Suprapubic skin (tissue), 4 donors: ENCODE measurements around the gene MAEA. TPM values are rescaled to one million over a fixed set of nuclear protein-coding genes. Genes with fewer than 3 reads are reported as not detected.

Source experiments
- DNase-seq, 2 donors: peaks; one replicate each; pipeline ENCODE4 v3.0.0-alpha.2; 2019; ENCODE audit warnings: low spot score in 2 of 2
- H3K27ac ChIP-seq: fragments of 200-600 bp; sonication (generic); one replicate; pipeline ENCODE4 v1.5.1; 2019
- H3K27me3 ChIP-seq: fragments of 200-600 bp; sonication (generic); one replicate; pipeline ENCODE4 v1.5.1; 2019
- H3K36me3 ChIP-seq: fragments of 200-600 bp; sonication (generic); one replicate; pipeline ENCODE4 v1.5.1; 2019
- H3K4me1 ChIP-seq: fragments of 200-600 bp; sonication (generic); one replicate; pipeline ENCODE4 v1.5.1; 2019
- H3K4me3 ChIP-seq: fragments of 200-600 bp; sonication (generic); one replicate; pipeline ENCODE4 v1.5.1; 2019; ENCODE audit warnings: mild to moderate bottlenecking
- H3K9me3 ChIP-seq: fragments of 200-600 bp; sonication (generic); one replicate; pipeline ENCODE4 v1.5.1; 2019
- CTCF ChIP-seq, 2 donors: fragments of 200-600 bp in 1 of 2; fragments of 450-650 bp in 1 of 2; sonication (generic) in 1 of 2; IDR thresholded peaks; one replicate each; pipeline ENCODE4 v1.5.1; 2016 to 2019; ENCODE audit warnings: antibody characterized with exemption in 2 of 2, mild to moderate bottlenecking in 1 of 2, moderate library complexity in 1 of 2
- EP300 ChIP-seq: sonication (generic); formaldehyde crosslinking; IDR thresholded peaks from one replicate; pipeline ENCODE4 v1.6.1; 2017; ENCODE audit warnings: antibody characterized with exemption
- POLR2A ChIP-seq, 2 donors: fragments of 450-650 bp; IDR thresholded peaks; one replicate each; pipeline ENCODE4 v1.6.1; 2017; ENCODE audit warnings: antibody characterized with exemption in 2 of 2, mild to moderate bottlenecking in 2 of 2, moderate library complexity in 2 of 2
- POLR2AphosphoS5 ChIP-seq, 3 donors: sonication (generic); formaldehyde crosslinking; IDR thresholded peaks; one replicate each; pipeline ENCODE4 v1.6.1; 2017; ENCODE audit warnings: antibody characterized with exemption in 3 of 3
- WGBS: methylation state at CpG from one replicate; pipeline ENCODE4 v1.1.5; 2018; 5-methylcytosine and 5-hydroxymethylcytosine counted together
- total RNA-seq, 4 donors: library from RNA; depleted of rRNA; stranded (reverse); fragments of >200 nt; gene quantifications; one replicate each; pipeline ENCODE4 v1.1.0, GENCODE V29; 2016

MAEA gene
- total RNA-seq, 4 donors from 2014 or later = 58.7 to 112 (median 69.5) TPM

- Histone ChIP-seq H3K27me3 (no peaks in the 10 kb centered on the region), H3K4me3 (no peak overlapping the region), H3K27ac (no peak overlapping the region), H3K36me3 (peaks cover 60% of the 10 kb centered on the region), H3K9me3 (no peaks in the 10 kb centered on the region), H3K4me1 (peaks cover 31% of the 10 kb centered on the region)
- WGBS = 94% methylated on average over 20 of the region's 20 CpGs
- DNase-seq = no peak
- no peak for TF ChIP-seq EP300
- TF ChIP-seq POLR2A (IDR thresholded peaks at IDR 0.05) = no peak
- no peak for TF ChIP-seq POLR2AphosphoS5 (IDR thresholded peaks at IDR 0.05)
- no peak for TF ChIP-seq CTCF (IDR thresholded peaks at IDR 0.05)
Observed at GRCh38 chr4:1312821-1313640, 23.3 kb downstream of the MAEA start.

- Histone ChIP-seq H3K4me1 (peaks cover 9% of the 10 kb centered on the region), H3K4me3 (no peak overlapping the region), H3K27ac (no peak overlapping the region), H3K36me3 (peaks cover 82% of the 10 kb centered on the region), H3K9me3 (no peaks in the 10 kb centered on the region), H3K27me3 (no peaks in the 10 kb centered on the region)
- TF ChIP-seq POLR2A (IDR thresholded peaks at IDR 0.05) = no peak
- TF ChIP-seq POLR2AphosphoS5 (IDR thresholded peaks at IDR 0.05) = no peak
- no peak for TF ChIP-seq CTCF (IDR thresholded peaks at IDR 0.05)
- 97% methylated on average over 22 of the region's 28 CpGs for WGBS
- no peak for DNase-seq
Observed at GRCh38 chr4:1315306-1315705, 25.6 kb downstream of the MAEA start.

GRCh38 chr4:1315836-1316536, 26.3 kb downstream of the MAEA start:
- TF ChIP-seq POLR2A (IDR thresholded peaks at IDR 0.05) (no peak), EP300 (no peak), POLR2AphosphoS5 (IDR thresholded peaks at IDR 0.05) (no peak), CTCF (IDR thresholded peaks at IDR 0.05) (no peak)
- H3K36me3 ChIP-seq = peaks cover 88% of the 10 kb centered on the region
- WGBS = 89% methylated on average over 19 of the region's 27 CpGs
- no peak overlapping the region for H3K4me3 ChIP-seq
- no peaks in the 10 kb centered on the region for H3K9me3 ChIP-seq
- H3K4me1 ChIP-seq = peaks cover 2% of the 10 kb centered on the region
- H3K27ac ChIP-seq = no peak overlapping the region
- H3K27me3 ChIP-seq = no peaks in the 10 kb centered on the region
- DNase-seq = no peak

- TF ChIP-seq CTCF (IDR thresholded peaks at IDR 0.05) (no peak), POLR2A (IDR thresholded peaks at IDR 0.05) (no peak), POLR2AphosphoS5 (IDR thresholded peaks at IDR 0.05) (no peak), EP300 (no peak)
- 81% methylated on average over 13 of the region's 16 CpGs for WGBS
- Histone ChIP-seq H3K9me3 (no peaks in the 10 kb centered on the region), H3K36me3 (peaks cover 92% of the 10 kb centered on the region), H3K27me3 (no peaks in the 10 kb centered on the region), H3K4me1 (no peaks in the 10 kb centered on the region), H3K27ac (no peak overlapping the region), H3K4me3 (no peak overlapping the region)
- no peak for DNase-seq
Observed at GRCh38 chr4:1316537-1317168, 27.0 kb downstream of the MAEA start.
